ENCODE measurements around the gene PHF24.
"Not testable (repeated sequence)": the region's sequence is repeated elsewhere in the genome, so short reads cannot be mapped to it uniquely, and the experiment has no call there.

The PHF24 gene

DNA sequence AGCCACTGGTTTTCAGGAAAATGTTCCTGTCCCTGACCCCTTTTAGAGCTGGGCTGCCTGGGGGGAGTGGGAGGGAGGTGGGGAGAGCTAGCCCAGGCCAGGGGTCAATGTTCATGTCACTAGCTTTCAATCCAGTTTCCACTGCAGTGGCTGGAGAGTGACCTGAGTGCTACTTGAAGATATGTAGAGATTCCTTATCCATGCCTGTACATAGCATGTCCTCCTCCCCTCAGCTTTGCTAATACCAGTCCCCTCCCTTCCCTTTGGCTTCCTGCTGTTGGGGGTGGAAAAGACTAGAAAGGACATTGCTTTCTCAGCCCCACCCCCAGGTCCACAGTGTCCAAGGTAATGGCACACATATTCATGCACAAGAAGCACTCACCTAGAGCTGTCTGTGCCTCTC lies 39.3 kb downstream of the PHF24 start:
- no peak for DNase-seq (ENCODE audit: low spot score)

DNA sequence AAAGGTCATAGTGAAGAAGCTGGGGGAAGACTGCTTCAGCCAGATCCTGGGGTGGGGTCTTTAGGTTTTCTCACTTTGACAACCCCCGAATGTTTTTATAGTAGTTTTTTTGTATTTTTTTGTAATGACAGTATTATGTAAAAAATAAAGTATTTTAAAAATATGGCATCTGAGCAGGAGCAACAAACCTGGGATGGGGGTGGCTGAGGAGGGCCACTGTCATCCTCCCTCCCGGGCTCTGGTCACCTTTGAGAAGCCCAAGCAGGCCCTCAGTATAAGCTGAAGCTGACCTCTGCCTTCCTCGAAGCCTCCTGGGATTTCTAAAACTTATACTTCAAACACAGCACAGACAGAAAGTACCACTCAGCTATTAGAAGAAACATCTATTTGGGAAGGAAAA lies 40.2 kb downstream of the PHF24 start:
- no peak for DNase-seq (ENCODE audit: low spot score)

DNA sequence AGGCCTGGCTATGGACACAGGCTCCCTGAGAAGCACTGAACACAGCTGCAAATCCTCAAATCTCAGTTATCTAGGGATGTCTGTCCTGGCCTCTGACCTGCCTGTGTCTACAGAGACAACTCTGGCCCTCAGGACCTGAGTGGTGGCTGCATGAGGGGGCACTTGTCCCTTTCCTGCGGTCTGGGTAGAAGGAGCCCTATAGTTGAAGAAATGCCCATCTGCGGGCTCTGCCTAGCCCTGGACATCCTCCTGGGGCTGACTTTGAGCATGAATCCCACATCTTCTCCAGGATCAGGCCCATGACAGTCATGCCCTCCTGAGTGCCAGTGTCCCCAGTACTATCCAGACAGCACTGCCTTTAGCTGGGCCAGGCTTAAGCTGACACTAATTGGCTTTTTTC lies 41.5 kb downstream of the PHF24 start:
- DNase-seq (ENCODE audit: low spot score), result no peak

DNA sequence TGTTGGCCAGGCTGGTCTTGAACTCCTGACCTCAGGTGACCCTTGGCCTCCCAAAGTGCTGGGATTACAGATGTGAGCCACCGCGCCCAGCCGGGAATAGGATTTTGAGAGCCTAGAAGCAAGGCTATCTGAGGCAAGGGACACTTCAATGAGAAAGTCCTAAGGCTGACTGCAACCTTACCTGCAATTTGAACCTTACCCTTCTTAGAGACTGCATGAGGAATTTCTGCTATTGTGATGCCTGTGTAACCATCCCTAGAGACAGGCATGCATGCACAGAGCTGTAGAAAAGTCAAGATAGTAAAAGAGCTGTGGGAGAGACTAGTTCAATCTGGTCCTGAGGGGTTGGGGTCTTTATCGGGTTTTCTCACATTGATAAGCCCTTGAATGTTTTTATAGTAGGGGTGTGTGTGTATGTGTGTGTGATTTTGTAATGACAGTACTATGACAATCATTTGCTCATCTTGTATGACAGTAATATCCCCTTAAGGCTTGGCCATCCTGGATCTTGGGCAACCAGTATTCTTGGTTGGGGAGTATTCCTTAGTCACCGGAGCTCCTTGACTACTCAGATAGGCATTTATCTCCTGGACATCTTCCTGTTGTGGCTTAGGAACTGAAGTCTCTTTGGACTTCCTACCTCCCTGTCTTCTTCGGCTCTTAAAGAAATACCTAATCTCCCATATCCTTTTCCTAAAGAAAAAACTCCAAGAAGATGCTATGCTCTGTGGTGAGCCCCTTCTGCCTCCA lies 42.6 kb downstream of the PHF24 start:
- DNase-seq (ENCODE audit: low spot score), result no peak

DNA sequence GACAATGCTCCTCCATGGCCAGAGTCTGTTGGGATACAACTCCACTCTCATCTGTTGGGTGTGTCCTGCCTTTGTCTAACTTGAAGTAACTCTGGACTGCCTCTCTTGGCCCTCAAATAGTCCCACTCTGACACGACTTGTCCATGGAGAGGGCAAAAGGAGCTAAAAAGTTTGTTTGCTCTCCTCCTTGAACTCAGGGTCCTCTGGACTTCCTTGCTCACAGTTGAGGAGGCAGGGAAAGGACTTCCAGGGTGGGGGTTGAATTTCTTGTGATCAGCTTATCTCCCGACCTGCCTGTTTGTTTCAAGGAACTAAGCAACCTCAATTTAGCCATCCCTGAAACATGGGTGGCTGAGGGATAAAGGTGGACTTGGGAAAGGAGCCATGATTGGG lies 43.2 kb downstream of the PHF24 start:
- no peak for DNase-seq (ENCODE audit: low spot score)

DNA sequence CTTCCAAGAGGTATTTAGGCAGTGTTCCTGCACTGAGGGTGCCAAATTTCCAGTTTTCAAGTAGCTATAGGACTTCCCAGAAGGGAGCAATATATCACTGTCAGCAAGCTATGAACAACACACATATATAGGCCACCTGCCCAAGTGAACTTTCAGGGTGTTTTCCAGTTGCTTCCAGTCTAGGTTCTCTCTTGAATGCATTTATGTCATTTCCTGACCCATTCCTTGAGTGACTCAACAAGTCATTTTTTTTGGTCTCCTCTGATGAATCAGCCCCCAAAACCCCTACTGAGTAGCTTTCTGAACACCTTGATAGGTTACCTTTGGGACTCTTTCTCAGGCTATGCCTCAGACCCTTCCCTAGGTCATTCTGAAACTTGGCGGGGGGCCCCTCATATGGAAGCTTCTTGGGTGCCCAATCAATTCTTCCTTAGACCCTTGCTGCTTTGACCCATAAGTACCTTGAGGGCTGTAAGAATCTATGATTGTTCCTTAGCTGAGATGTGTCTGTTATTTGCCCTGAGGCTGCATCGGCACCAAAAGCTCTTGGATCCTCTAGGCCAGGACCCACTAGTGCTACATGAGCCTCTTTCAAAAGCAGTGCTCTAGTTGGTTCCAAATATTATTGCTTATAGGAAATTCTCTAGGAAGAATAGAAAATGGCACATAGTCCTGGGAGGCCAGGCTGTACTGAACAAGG lies 43.9 kb downstream of the PHF24 start:
- no peak for DNase-seq (ENCODE audit: low spot score)

DNA sequence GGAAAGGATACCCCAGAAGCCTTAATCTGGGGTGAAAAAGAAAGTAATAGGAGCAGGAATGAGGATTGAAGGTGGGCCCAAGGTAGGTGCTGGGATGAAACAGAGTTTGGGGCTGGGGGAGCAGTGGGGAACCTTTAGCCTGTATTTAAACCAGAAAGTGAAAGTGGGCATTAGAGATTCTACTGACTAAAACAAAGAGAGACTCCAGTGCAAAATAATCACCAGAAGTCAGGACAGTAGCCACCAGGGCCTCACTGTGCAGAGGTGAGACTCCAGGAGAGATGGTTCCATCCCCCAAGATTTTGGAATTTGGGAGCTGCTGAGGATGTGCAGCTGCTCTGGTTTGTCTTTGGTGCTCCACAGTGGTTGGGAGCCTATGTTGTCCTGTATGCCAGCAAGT lies 44.5 kb downstream of the PHF24 start:
- DNase-seq (ENCODE audit: low spot score), result no peak

DNA sequence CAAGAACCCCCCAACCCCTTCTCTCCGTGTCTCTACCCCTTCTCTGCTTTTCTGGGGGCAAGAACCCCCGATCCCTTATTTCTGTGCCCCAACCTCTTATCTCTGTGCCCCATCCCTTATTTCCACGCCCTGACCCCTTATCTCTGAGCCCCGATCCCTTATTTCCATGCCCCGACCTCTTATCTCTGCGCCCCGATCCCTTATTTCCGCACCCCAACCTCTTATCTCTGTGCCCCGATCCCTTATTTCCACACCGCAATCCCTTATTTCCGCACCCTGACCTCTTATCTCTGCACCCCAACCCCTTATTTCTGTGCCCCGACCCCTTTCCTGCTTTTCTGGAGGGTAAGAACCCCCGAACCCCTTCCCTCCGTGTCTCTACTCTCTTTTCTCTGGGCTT lies 46.2 kb downstream of the PHF24 start:
- not testable (repeated sequence) for DNase-seq (ENCODE audit: low spot score)

DNA sequence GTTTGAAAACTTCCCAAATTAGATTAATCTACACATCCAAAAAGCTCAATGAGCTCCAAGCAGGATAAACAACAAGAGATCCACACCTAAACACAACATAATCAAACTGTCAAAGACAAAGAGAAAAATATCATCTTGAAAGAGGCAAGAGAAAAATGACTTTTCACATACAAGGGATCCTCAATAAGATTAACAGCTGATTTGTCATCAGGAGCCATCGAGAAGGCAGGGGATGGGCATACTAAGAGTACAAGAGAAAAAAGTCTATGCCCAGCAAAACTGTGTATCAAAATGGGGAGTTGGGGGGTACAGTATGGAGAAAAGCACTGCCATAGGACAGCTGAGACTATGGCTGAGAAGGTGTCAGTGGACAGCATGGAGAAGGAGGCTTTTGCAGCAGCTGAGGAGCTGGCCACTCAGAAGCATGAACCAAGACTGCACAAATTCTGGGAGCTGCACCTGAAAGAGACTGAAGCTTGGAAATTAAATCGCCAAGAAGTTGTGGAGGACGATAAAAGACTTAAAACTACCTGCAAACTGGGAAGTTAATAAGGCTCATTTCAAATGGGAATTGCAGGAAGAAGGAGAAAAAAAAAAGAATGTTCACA lies 52.4 kb downstream of the PHF24 start:
- DNase-seq (ENCODE audit: low spot score), result no peak

DNA sequence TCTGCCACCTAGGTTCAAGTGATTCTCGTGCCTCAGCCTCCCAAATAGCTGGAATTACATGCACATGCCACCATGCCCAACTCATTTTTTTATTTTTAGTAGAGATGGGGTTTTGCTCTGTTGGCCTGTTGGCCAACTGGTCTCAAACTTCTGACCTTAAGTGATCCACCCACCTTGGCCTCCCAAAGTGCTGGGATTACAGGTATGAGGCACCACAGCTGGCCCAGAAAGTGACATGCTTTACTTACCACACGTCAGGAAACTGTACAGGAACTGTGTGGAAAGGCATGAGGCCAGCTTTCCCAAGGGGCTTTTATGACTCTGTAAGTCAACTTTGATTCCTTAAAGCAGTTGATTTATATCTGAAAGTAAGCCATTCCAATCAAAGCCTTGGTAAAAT lies 56.4 kb downstream of the PHF24 start:
- no peak for DNase-seq (ENCODE audit: low spot score)

DNA sequence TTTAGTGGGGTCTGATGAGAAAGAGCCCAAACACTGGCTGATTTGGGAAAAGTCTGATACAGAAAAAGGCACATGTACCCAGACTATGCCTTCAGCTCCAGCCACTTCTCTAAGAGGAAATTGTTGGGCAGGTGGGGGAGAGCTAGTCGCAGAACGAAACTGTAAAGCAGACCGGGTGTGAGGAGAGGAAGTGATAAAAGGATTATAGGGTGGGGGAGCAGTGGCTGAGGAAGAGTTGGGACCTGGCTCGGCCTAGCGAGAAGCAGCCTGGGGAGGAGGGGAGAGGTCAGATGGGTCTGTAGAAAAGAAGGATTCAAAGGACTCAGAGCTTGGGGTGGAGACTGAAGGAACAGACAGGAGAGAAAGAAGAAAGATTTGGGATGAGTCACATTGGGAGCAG lies 65.4 kb downstream of the PHF24 start:
- not testable (repeated sequence) for DNase-seq (ENCODE audit: low spot score)

DNA sequence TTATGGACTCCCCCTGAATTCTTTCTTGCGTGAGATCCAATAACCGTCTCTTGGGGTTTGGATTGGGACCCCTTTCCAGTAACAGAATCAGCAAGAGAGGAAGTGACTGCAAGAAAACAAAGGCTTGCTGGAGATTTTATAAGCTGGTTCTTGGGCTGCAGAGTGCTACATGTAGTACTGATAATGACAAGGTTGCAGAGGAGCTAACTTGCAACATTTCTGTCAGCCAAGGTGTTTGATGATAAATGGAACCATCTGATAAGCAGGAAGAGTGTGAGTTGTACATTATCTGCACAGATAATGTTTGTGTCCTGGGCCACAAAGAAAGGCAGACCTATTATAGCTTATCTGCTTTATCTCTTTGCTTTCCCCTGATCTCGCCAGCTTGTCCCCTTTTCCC lies 68.6 kb downstream of the PHF24 start:
- DNase-seq (ENCODE audit: low spot score), result no peak

DNA sequence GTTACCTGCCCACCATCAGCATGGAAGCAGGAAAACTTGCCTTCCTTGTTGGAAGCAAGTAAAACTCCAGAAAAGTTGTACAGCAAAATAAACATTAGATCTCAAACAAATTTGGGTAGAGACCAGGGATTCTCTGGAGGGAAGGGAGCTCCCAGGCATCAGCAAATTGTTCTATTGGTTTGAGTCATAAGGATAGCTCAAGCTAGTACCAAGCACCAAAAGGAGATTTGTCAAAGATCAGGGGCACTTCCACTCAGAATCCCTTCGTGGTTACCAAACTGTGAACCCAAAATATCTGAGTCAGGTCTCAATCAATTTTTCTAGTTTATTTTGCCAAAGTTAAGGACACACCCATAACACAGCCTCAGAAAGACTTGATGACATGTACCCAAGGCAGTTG lies 69.3 kb downstream of the PHF24 start:
- DNase-seq (ENCODE audit: low spot score), result no peak

DNA sequence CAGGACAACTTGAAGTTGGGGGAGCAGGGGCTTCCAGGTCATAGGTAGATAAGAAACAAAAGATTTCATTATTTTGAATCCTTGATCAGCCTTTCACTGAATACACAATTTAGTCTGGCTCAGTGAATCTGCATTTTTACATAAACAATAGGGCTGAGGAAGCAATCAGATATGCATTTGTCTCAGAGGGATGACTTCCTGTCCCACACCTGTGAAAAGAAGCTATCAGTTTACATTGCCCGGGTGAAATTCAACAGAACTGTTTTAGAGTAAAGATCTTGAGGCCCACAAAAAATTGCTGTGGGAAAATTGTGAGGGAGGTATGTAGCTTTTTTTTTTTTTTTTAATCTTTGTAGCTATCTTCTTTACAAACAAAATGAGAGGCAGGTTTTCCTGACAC lies 69.8 kb downstream of the PHF24 start:
- no peak for DNase-seq (ENCODE audit: low spot score)

DNA sequence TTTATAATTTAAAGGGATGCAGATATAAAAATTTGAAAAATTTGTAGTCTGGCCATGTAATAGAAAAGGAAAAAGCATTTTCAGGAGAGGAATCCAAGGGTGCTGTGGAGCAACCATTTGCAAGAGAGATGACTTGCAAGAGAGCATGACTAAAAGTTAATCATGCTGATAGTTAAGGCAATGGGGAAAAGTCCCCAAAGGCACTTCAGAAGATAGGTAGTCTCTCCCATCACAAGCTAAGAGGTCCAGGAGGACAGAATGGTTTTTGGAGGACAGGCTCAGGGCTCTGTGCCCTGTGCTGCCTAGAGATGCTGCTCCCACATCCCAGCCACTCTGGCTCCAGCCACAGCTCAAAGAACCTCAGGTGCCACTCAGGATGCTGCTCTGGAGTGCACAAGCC lies 70.3 kb downstream of the PHF24 start:
- DNase-seq (ENCODE audit: low spot score), result no peak

DNA sequence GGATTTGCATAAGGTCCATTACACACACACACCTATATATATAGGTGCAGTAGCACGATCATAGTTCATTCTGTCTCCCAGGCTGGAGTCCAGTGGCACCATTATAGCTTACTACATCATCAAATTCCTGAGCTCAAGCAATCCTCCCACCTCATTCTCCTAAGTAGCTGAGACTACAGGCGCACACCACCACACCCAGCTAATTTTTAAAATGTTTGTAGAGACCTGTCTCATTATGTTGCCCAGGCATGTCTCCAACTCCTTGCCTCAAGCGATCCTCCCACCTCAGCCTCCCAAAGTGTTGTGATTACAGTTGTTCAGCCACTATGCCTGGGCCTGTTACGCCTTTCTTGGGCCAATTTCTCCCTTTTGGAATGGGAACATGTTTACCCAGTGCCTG lies 71.2 kb downstream of the PHF24 start:
- DNase-seq (ENCODE audit: low spot score), result no peak

DNA sequence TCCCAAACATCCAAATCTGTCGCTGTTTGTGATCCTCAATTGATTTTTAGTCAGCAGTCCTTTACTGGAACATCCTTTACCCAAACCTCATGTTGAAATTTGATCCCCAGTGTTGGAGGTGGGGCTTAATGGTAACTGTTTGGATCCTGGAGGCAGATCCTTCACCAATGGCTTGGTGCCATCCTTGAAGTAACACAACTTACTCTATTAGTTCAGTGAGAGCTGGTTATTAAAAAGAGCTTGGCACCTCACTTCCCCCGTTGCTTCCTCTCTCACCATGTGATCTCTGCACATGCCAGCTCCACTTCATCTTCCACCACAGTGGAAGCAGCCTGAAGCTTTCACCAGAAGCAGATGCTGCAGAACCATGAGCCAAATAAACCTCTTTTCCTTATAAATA lies 71.8 kb downstream of the PHF24 start:
- no peak for DNase-seq (ENCODE audit: low spot score)
